ENCODE data around the gene CATSPER1. TPM values are rescaled to one million over a fixed set of nuclear protein-coding genes. Genes with fewer than 3 reads are reported as not detected.

The CATSPER1 gene
- total RNA-seq, 2 donors from 2014 or later = 0.35 TPM; not detected in 1

DNA sequence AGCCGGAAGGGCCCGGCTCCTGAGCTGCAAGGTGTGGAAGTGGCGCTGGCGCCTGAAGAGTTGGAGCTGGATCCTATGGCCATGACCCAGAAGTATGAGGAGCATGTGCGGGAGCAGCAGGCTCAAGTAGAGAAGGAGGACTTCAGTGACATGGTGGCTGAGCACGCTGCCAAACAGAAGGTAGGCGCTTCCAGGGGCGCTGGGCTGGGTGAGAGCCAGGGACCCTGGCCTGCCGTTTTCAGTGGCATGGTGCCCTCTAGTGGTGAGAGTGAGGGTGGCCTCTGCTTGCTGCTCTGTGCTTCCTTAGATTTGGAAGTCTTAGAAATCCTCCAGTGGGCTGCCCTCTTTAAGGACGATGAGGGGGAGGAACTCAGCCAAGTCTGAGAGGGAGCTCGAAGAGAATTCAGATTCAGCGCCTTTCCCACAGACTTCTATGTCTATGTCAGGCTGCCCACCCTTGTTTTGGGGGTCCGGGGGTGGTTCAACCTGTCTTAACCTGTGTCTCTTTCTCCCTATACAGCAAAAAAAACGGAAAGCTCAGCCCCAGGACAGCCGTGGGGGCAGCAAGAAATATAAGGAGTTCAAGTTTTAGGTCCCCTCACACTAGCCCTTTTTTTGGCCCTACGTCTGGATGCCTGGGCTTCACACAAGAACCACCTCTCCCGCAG, 42.0 kb upstream of the CATSPER1 start:
- peaks cover 18% of the 10 kb centered on the region for H3K36me3 ChIP-seq
- no peaks in the 10 kb centered on the region for H3K9me3 ChIP-seq
- TF ChIP-seq, protein P1, sequence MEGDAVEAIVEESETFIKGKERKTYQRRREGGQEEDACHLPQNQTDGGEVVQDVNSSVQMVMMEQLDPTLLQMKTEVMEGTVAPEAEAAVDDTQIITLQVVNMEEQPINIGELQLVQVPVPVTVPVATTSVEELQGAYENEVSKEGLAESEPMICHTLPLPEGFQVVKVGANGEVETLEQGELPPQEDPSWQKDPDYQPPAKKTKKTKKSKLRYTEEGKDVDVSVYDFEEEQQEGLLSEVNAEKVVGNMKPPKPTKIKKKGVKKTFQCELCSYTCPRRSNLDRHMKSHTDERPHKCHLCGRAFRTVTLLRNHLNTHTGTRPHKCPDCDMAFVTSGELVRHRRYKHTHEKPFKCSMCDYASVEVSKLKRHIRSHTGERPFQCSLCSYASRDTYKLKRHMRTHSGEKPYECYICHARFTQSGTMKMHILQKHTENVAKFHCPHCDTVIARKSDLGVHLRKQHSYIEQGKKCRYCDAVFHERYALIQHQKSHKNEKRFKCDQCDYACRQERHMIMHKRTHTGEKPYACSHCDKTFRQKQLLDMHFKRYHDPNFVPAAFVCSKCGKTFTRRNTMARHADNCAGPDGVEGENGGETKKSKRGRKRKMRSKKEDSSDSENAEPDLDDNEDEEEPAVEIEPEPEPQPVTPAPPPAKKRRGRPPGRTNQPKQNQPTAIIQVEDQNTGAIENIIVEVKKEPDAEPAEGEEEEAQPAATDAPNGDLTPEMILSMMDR (IDR thresholded peaks at IDR 0.05) = peak; percentile 89
- H3K9ac ChIP-seq (ENCODE audit: low read depth in 2 of 2, low read length in 2 of 2) = no peak overlapping the region
- intact Hi-C loops (cut with DNase I) = no loop called here
- no peak overlapping the region for H3K4me3 ChIP-seq
- peak; percentile 75 for DNase-seq
- H3K27ac ChIP-seq = peak overlapping the region; percentile 94
- H3K27me3 ChIP-seq = no peaks in the 10 kb centered on the region
- H3K4me1 ChIP-seq = no peaks in the 10 kb centered on the region

DNA sequence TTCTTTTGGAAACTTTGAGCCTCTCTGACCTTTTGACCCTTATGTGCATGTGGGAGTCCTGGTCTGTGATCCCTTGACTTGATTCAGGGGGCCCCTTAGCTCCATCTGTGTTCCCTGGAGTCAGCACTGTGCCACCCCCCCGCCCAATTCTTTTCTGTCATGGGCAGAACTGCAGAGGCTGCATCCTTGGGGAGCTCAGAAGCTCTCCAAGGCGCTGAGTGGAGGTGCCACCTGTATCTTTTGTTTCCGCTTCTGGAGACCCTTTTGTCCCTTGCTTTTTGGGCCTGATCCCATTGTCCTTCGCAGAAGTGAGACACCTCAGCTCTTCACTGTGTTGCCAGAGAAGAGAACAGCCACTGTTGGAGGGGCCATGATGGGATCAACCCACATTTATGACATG, 41.4 kb upstream of the CATSPER1 start:
- Histone ChIP-seq H3K36me3 (peaks cover 19% of the 10 kb centered on the region), H3K4me1 (no peaks in the 10 kb centered on the region), H3K27me3 (no peaks in the 10 kb centered on the region), H3K9ac (ENCODE audit: low read depth in 2 of 2, low read length in 2 of 2) (no peak overlapping the region), H3K4me3 (no peak overlapping the region), H3K9me3 (no peaks in the 10 kb centered on the region), H3K27ac (no peak overlapping the region)
- TF ChIP-seq, protein P1 (IDR thresholded peaks at IDR 0.05) = no peak
- intact Hi-C loops (cut with DNase I) = no loop called here
- no peak for DNase-seq

DNA sequence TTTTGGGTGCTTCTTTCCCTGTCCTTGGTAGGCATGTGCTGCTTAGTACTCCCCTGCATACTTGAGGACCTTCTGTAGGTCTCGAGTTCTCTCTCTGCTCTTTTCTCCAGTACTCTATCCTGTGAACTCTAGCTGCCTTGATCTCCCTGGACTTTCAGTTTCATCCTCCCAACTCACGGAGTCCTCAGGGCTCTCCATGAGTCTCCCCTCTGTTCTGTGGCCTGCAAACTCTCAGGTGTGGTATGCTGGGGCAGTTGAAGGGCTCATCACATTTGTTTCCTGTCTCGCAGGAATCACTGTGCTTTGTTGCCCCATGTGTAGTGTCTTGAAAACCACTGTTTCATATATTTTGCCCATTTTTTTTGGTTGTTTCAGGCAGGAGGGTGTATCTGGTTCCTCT, 40.5 kb upstream of the CATSPER1 start:
- intact Hi-C loops (cut with DNase I) = no loop called here
- Histone ChIP-seq H3K4me3 (no peak overlapping the region), H3K27ac (no peak overlapping the region), H3K9ac (ENCODE audit: low read depth in 2 of 2, low read length in 2 of 2) (no peak overlapping the region), H3K36me3 (peaks cover 24% of the 10 kb centered on the region), H3K9me3 (no peaks in the 10 kb centered on the region), H3K4me1 (no peaks in the 10 kb centered on the region), H3K27me3 (no peaks in the 10 kb centered on the region)
- no peak for DNase-seq
- TF ChIP-seq, protein P1 (IDR thresholded peaks at IDR 0.05) = no peak

DNA sequence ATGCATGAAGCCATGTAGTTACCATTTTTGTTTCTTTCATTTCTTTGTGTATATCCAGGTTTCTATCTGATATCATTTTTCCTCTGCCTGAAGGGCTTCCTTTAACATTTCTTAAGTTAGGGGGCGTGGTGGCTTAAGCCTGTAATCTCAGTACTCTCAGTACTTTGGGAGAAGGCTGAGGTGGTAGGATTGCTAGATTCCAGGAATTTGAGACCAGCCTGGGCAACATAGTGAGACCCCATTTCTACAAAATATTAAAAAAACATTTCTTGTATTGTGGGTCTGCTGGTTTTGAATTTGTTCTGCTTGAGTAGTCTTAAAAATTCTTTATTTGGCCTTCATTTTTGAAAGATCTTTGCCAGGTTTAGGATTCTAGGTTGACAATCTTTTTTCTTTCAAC, 38.3 kb upstream of the CATSPER1 start:
- DNase-seq = no peak
- H3K27me3 ChIP-seq = no peaks in the 10 kb centered on the region
- H3K9me3 ChIP-seq = no peaks in the 10 kb centered on the region
- no peak overlapping the region for H3K27ac ChIP-seq
- no peak overlapping the region for H3K9ac ChIP-seq (ENCODE audit: low read depth in 2 of 2, low read length in 2 of 2)
- intact Hi-C loops (cut with DNase I) = no loop called here
- TF ChIP-seq, protein P1 (IDR thresholded peaks at IDR 0.05) = no peak
- H3K4me3 ChIP-seq = no peak overlapping the region
- H3K4me1 ChIP-seq = no peaks in the 10 kb centered on the region
- peaks cover 37% of the 10 kb centered on the region for H3K36me3 ChIP-seq

DNA sequence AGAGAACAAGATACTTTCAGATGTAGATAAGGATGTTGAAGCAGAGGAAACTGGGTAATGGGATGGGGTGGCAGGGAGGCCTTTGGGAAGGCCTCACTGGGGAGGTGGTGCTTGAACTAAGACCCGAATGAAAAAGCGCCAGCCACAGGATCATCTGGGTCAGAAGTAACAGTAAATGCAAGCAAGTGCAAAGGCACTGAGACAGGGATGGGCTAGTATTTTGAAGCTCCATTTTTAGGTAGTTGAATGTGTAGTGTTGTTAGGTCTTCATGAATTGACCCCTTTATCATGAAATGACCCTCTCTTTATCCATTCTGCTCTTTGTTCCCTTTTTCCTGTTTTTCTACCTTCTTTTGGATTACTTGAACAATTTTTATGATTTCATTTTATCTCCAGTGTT, 37.6 kb upstream of the CATSPER1 start:
- Histone ChIP-seq H3K9ac (ENCODE audit: low read depth in 2 of 2, low read length in 2 of 2) (no peak overlapping the region), H3K9me3 (no peaks in the 10 kb centered on the region), H3K36me3 (peaks cover 44% of the 10 kb centered on the region), H3K4me1 (no peaks in the 10 kb centered on the region), H3K27me3 (no peaks in the 10 kb centered on the region), H3K27ac (no peak overlapping the region), H3K4me3 (no peak overlapping the region)
- TF ChIP-seq, protein P1 (IDR thresholded peaks at IDR 0.05) = no peak
- DNase-seq = no peak
- intact Hi-C loops (cut with DNase I) = no loop called here

Data from colonic mucosa (tissue), 4 donors.